Keratinocyte (primary cell): ENCODE measurements around the gene CASKIN2.
"Not testable (repeated sequence)": the region's sequence is repeated elsewhere in the genome, so short reads cannot be mapped to it uniquely, and the experiment has no call there.

Source experiments
- EZH2 ChIP-seq: IDR thresholded peaks from one replicate; pipeline ENCODE4 v1.6.1; 2012; ENCODE audit warnings: inconsistent platforms, mild to moderate bottlenecking, low read length, moderate library complexity
- TF ChIP-seq, protein P1 (sequence below), 3 experiments: IDR thresholded peaks in 1 of 3; conservative IDR thresholded peaks in 1 of 3; optimal IDR thresholded peaks in 1 of 3; 2 replicates in 2 of 3; 3 replicates in 1 of 3; pipeline versions ENCODE3 to v1.5.1; 2011; ENCODE audit warnings: low read length in 3 of 3, mild to moderate bottlenecking in 3 of 3, moderate library complexity in 2 of 3, control low read depth in 1 of 3, inconsistent platforms in 1 of 3; ENCODE audit not compliant: insufficient read depth in 2 of 3; ENCODE audit errors: extremely low read depth in 1 of 3

- not testable (repeated sequence) for TF ChIP-seq EZH2
- TF ChIP-seq, protein P1, sequence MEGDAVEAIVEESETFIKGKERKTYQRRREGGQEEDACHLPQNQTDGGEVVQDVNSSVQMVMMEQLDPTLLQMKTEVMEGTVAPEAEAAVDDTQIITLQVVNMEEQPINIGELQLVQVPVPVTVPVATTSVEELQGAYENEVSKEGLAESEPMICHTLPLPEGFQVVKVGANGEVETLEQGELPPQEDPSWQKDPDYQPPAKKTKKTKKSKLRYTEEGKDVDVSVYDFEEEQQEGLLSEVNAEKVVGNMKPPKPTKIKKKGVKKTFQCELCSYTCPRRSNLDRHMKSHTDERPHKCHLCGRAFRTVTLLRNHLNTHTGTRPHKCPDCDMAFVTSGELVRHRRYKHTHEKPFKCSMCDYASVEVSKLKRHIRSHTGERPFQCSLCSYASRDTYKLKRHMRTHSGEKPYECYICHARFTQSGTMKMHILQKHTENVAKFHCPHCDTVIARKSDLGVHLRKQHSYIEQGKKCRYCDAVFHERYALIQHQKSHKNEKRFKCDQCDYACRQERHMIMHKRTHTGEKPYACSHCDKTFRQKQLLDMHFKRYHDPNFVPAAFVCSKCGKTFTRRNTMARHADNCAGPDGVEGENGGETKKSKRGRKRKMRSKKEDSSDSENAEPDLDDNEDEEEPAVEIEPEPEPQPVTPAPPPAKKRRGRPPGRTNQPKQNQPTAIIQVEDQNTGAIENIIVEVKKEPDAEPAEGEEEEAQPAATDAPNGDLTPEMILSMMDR (optimal IDR thresholded peaks at IDR 0.05 in 1 of 3, IDR thresholded peaks at IDR 0.05 in 1 of 3, conservative IDR thresholded peaks at IDR 0.05 in 1 of 3; ENCODE audit: extremely low read depth in 1 of 3, insufficient read depth in 2 of 3, low read length in 3 of 3) = not testable (repeated sequence)
These were observed 60.7 kb downstream of the CASKIN2 start for GRCh38 chr17:75454672-75455071.
